NCI-H748 (cell line): ENCODE measurements around the gene HOXD11.

ENCODE experiments used
- DNase-seq: peaks from one replicate; lab custom pipeline; 2025; ENCODE audit not compliant: unreplicated experiment; lab: John Stamatoyannopoulos, UW

HOXD11 gene

GRCh38 chr2:176093145-176093897 lies 13.8 kb upstream of the HOXD11 start:
- peak; percentile 55 for DNase-seq

- no peak for DNase-seq
Measured at GRCh38 chr2:176093898-176094249, 13.2 kb upstream of the HOXD11 start.

GRCh38 chr2:176094349-176094748 lies 12.7 kb upstream of the HOXD11 start:
- no peak for DNase-seq

GRCh38 chr2:176095421-176095820 lies 11.7 kb upstream of the HOXD11 start:
- DNase-seq, result no peak

GRCh38 chr2:176096243-176096985 lies 10.7 kb upstream of the HOXD11 start:
- DNase-seq, result no peak

GRCh38 chr2:176096986-176097819 lies 9.9 kb upstream of the HOXD11 start:
- peak; percentile 96 for DNase-seq

GRCh38 chr2:176097820-176098365 lies 9.2 kb upstream of the HOXD11 start:
- DNase-seq, result no peak

- DNase-seq, result peak; percentile 75
Measured at GRCh38 chr2:176098366-176099158, 8.5 kb upstream of the HOXD11 start.

- no peak for DNase-seq
Measured at GRCh38 chr2:176099159-176099727, 7.8 kb upstream of the HOXD11 start.

- no peak for DNase-seq
Measured at GRCh38 chr2:176099728-176100546, 7.1 kb upstream of the HOXD11 start, which contains the start of gene HOXD12. HOXD12 (plus strand) TSS chr2:176099795; CDS start chr2:176099802, 7 bp downstream.

GRCh38 chr2:176100547-176101140 lies 6.4 kb upstream of the HOXD11 start:
- no peak for DNase-seq

- DNase-seq, result no peak
Measured at GRCh38 chr2:176101216-176101830, 5.8 kb upstream of the HOXD11 start.

GRCh38 chr2:176101842-176102241 lies 5.2 kb upstream of the HOXD11 start:
- no peak for DNase-seq

GRCh38 chr2:176102309-176102866 lies 4.7 kb upstream of the HOXD11 start:
- DNase-seq, result no peak

- no peak for DNase-seq
Measured at GRCh38 chr2:176103194-176103593, 3.9 kb upstream of the HOXD11 start.

- no peak for DNase-seq
Measured at GRCh38 chr2:176103742-176104315, 3.3 kb upstream of the HOXD11 start.

GRCh38 chr2:176104316-176105077 lies 2.6 kb upstream of the HOXD11 start:
- no peak for DNase-seq
